Measurements from ENCODE around the gene ASPA.
A peak's percentile ranks its signal among the peaks of the same experiment; 100 is the strongest.

Gene ASPA

GRCh38 chr17:3535253-3535995 lies 59.6 kb downstream of the ASPA start:
- peak; percentile 23 for DNase-seq

GRCh38 chr17:3536716-3537115 lies 60.9 kb downstream of the ASPA start:
- DNase-seq, result no peak

GRCh38 chr17:3539881-3540540 lies 64.2 kb downstream of the ASPA start:
- no peak for DNase-seq

GRCh38 chr17:3542410-3543088 lies 66.8 kb downstream of the ASPA start:
- DNase-seq, result no peak

GRCh38 chr17:3543453-3543852 lies 67.7 kb downstream of the ASPA start:
- no peak for DNase-seq

- DNase-seq, result no peak
Observed at GRCh38 chr17:3544365-3544764, 68.6 kb downstream of the ASPA start.

GRCh38 chr17:3545151-3545550 lies 69.4 kb downstream of the ASPA start:
- no peak for DNase-seq

GRCh38 chr17:3546521-3546920 lies 70.7 kb downstream of the ASPA start:
- no peak for DNase-seq

- DNase-seq, result no peak
Observed at GRCh38 chr17:3546997-3547396, 71.2 kb downstream of the ASPA start.

- no peak for DNase-seq
Observed at GRCh38 chr17:3547628-3548027, 71.8 kb downstream of the ASPA start.

- no peak for DNase-seq
Observed at GRCh38 chr17:3549610-3550162, 73.9 kb downstream of the ASPA start.

- DNase-seq, result no peak
Observed at GRCh38 chr17:3551189-3551588, 75.4 kb downstream of the ASPA start.

GRCh38 chr17:3552916-3553315 lies 77.1 kb downstream of the ASPA start:
- no peak for DNase-seq

Data from activated effector memory CD4-positive, alpha-beta T cell treated with Interleukin-2 at 50 U/mL for 16 hours (primary cell).